ENCODE results near the gene FAM118A. TPM values are rescaled to one million over a fixed set of nuclear protein-coding genes. Genes with fewer than 3 reads are reported as not detected.

FAM118A gene
- polyA plus RNA-seq, 4 donors: 4.5 to 76.3 (median 24.7) TPM

DNA sequence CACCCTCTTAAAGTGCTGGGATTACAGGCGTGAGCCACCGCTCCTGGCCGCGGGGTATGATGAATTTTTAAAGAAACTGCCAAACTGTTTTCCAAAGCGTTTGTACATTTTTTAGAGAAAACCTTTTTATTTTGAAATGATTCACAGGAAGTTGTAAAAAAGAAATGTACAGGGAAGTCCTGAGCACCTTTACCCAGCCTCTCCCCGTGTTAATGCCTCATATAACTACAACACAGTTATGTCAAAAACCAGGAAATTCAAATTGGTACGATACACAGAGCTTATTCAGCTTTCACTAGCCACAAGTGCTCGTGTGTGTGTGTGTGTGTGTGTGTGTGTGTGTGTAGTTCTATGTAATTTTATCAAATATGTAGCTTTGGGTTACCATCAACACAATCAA is 7.0 kb upstream of the FAM118A start:
- H3K36me3 ChIP-seq (ENCODE audit: control insufficient read depth in 3 of 3, insufficient read depth in 2 of 3, low read depth in 1 of 3, low read length in 3 of 3): no peaks in the 10 kb centered on the region
- H3K27ac ChIP-seq (ENCODE audit: low read depth in 1 of 3, low read length in 2 of 3): no peak overlapping the region
- no peak for DNase-seq
- FAIRE-seq: no peak
- no peak overlapping the region for H3K4me3 ChIP-seq (ENCODE audit: low read depth in 1 of 3, low read length in 3 of 3)
- H3K4me1 ChIP-seq (ENCODE audit: control insufficient read depth in 3 of 3, insufficient read depth in 2 of 3, low read depth in 1 of 3, low read length in 2 of 3): peaks cover 0 to 23% (median 0%) of the 10 kb centered on the region in 3 donors
- WGBS, 3 donors: 46 to 59% (median 50%) methylated on average over 8 of the region's 8 CpGs
- no peaks in the 10 kb centered on the region for H3K27me3 ChIP-seq (ENCODE audit: control insufficient read depth in 3 of 3, insufficient read depth in 3 of 3, low read length in 3 of 3)
- H3K9me3 ChIP-seq (ENCODE audit: control insufficient read depth in 2 of 2, insufficient read depth in 1 of 2, low read depth in 1 of 2, low read length in 1 of 2): no peaks in the 10 kb centered on the region

GRCh38 chr22:45303181-45303580 is 6.6 kb upstream of the FAM118A start:
- H3K9me3 ChIP-seq (ENCODE audit: control insufficient read depth in 2 of 2, insufficient read depth in 1 of 2, low read depth in 1 of 2, low read length in 1 of 2): no peaks in the 10 kb centered on the region
- FAIRE-seq: no peak
- no peak overlapping the region for H3K4me3 ChIP-seq (ENCODE audit: low read depth in 1 of 3, low read length in 3 of 3)
- H3K27ac ChIP-seq (ENCODE audit: low read depth in 1 of 3, low read length in 2 of 3): no peak overlapping the region
- WGBS, 3 donors: 35 to 59% (median 38%) methylated on average over 7 of the region's 7 CpGs
- no peaks in the 10 kb centered on the region for H3K27me3 ChIP-seq (ENCODE audit: control insufficient read depth in 3 of 3, insufficient read depth in 3 of 3, low read length in 3 of 3)
- DNase-seq: no peak
- peaks cover 0 to 23% (median 0%) of the 10 kb centered on the region in 3 donors for H3K4me1 ChIP-seq (ENCODE audit: control insufficient read depth in 3 of 3, insufficient read depth in 2 of 3, low read depth in 1 of 3, low read length in 2 of 3)
- no peaks in the 10 kb centered on the region for H3K36me3 ChIP-seq (ENCODE audit: control insufficient read depth in 3 of 3, insufficient read depth in 2 of 3, low read depth in 1 of 3, low read length in 3 of 3)

GRCh38 chr22:45304971-45305370 is 4.8 kb upstream of the FAM118A start:
- FAIRE-seq (no peak), DNase-seq (no peak)
- Histone ChIP-seq H3K27me3 (ENCODE audit: control insufficient read depth in 3 of 3, insufficient read depth in 3 of 3, low read length in 3 of 3) (no peaks in the 10 kb centered on the region), H3K9me3 (ENCODE audit: control insufficient read depth in 2 of 2, insufficient read depth in 1 of 2, low read depth in 1 of 2, low read length in 1 of 2) (no peaks in the 10 kb centered on the region), H3K4me1 (ENCODE audit: control insufficient read depth in 3 of 3, insufficient read depth in 2 of 3, low read depth in 1 of 3, low read length in 2 of 3) (peaks cover 0 to 35% (median 0%) of the 10 kb centered on the region in 3 donors), H3K4me3 (ENCODE audit: low read depth in 1 of 3, low read length in 3 of 3) (no peak overlapping the region), H3K36me3 (ENCODE audit: control insufficient read depth in 3 of 3, insufficient read depth in 2 of 3, low read depth in 1 of 3, low read length in 3 of 3) (no peaks in the 10 kb centered on the region), H3K27ac (ENCODE audit: low read depth in 1 of 3, low read length in 2 of 3) (peak overlapping the region in 1 of 3 donors; percentile 62)
- 85 to 87% (median 85%) methylated on average over 6 of the region's 6 CpGs for WGBS, 3 donors

GRCh38 chr22:45305456-45306075 is 4.2 kb upstream of the FAM118A start:
- H3K27ac ChIP-seq (ENCODE audit: low read depth in 1 of 3, low read length in 2 of 3): peak overlapping the region in 1 of 3 donors; percentile 62
- no peaks in the 10 kb centered on the region for H3K36me3 ChIP-seq (ENCODE audit: control insufficient read depth in 3 of 3, insufficient read depth in 2 of 3, low read depth in 1 of 3, low read length in 3 of 3)
- WGBS, 3 donors: 56 to 72% (median 69%) methylated on average over 6 of the region's 6 CpGs
- H3K9me3 ChIP-seq (ENCODE audit: control insufficient read depth in 2 of 2, insufficient read depth in 1 of 2, low read depth in 1 of 2, low read length in 1 of 2): no peaks in the 10 kb centered on the region
- peak; percentile 75 to 87 for DNase-seq
- H3K27me3 ChIP-seq (ENCODE audit: control insufficient read depth in 3 of 3, insufficient read depth in 3 of 3, low read length in 3 of 3): no peaks in the 10 kb centered on the region
- H3K4me1 ChIP-seq (ENCODE audit: control insufficient read depth in 3 of 3, insufficient read depth in 2 of 3, low read depth in 1 of 3, low read length in 2 of 3): peaks cover 0 to 35% (median 0%) of the 10 kb centered on the region in 3 donors
- FAIRE-seq: no peak
- H3K4me3 ChIP-seq (ENCODE audit: low read depth in 1 of 3, low read length in 3 of 3): no peak overlapping the region

GRCh38 chr22:45306139-45306538 is 3.6 kb upstream of the FAM118A start:
- Histone ChIP-seq H3K27me3 (ENCODE audit: control insufficient read depth in 3 of 3, insufficient read depth in 3 of 3, low read length in 3 of 3) (no peaks in the 10 kb centered on the region), H3K4me3 (ENCODE audit: low read depth in 1 of 3, low read length in 3 of 3) (no peak overlapping the region), H3K9me3 (ENCODE audit: control insufficient read depth in 2 of 2, insufficient read depth in 1 of 2, low read depth in 1 of 2, low read length in 1 of 2) (no peaks in the 10 kb centered on the region), H3K36me3 (ENCODE audit: control insufficient read depth in 3 of 3, insufficient read depth in 2 of 3, low read depth in 1 of 3, low read length in 3 of 3) (no peaks in the 10 kb centered on the region), H3K4me1 (ENCODE audit: control insufficient read depth in 3 of 3, insufficient read depth in 2 of 3, low read depth in 1 of 3, low read length in 2 of 3) (peaks cover 0 to 35% (median 2%) of the 10 kb centered on the region in 3 donors), H3K27ac (ENCODE audit: low read depth in 1 of 3, low read length in 2 of 3) (peak overlapping the region in 1 of 3 donors; percentile 62)
- DNase-seq (no peak), FAIRE-seq (no peak)
- WGBS, 3 donors: 92 to 95% (median 93%) methylated on average over 9 of the region's 9 CpGs

- peak; percentile 52 to 59 for DNase-seq
- FAIRE-seq: no peak
- no peaks in the 10 kb centered on the region for H3K27me3 ChIP-seq (ENCODE audit: control insufficient read depth in 3 of 3, insufficient read depth in 3 of 3, low read length in 3 of 3)
- H3K27ac ChIP-seq (ENCODE audit: low read depth in 1 of 3, low read length in 2 of 3): peak overlapping the region in 2 of 3 donors; percentile 87 to 93
- H3K36me3 ChIP-seq (ENCODE audit: control insufficient read depth in 3 of 3, insufficient read depth in 2 of 3, low read depth in 1 of 3, low read length in 3 of 3): peaks cover 0 to 11% (median 0%) of the 10 kb centered on the region in 3 donors
- H3K4me1 ChIP-seq (ENCODE audit: control insufficient read depth in 3 of 3, insufficient read depth in 2 of 3, low read depth in 1 of 3, low read length in 2 of 3): peaks cover 0 to 38% (median 6%) of the 10 kb centered on the region in 3 donors
- H3K9me3 ChIP-seq (ENCODE audit: control insufficient read depth in 2 of 2, insufficient read depth in 1 of 2, low read depth in 1 of 2, low read length in 1 of 2): no peaks in the 10 kb centered on the region
- WGBS, 3 donors: 85 to 89% (median 85%) methylated on average over 6 of the region's 6 CpGs
- peak overlapping the region in 1 of 3 donors; percentile 54 for H3K4me3 ChIP-seq (ENCODE audit: low read depth in 1 of 3, low read length in 3 of 3)
Observed at GRCh38 chr22:45308391-45308956, 1.3 kb upstream of the FAM118A start.

GRCh38 chr22:45308957-45309421 is 745 bp upstream of the FAM118A start:
- Histone ChIP-seq H3K9me3 (ENCODE audit: control insufficient read depth in 2 of 2, insufficient read depth in 1 of 2, low read depth in 1 of 2, low read length in 1 of 2) (no peaks in the 10 kb centered on the region), H3K4me1 (ENCODE audit: control insufficient read depth in 3 of 3, insufficient read depth in 2 of 3, low read depth in 1 of 3, low read length in 2 of 3) (peaks cover 0 to 43% (median 6%) of the 10 kb centered on the region in 3 donors), H3K27ac (ENCODE audit: low read depth in 1 of 3, low read length in 2 of 3) (peak overlapping the region; percentile 17 to 93 (median 87)), H3K27me3 (ENCODE audit: control insufficient read depth in 3 of 3, insufficient read depth in 3 of 3, low read length in 3 of 3) (no peaks in the 10 kb centered on the region), H3K4me3 (ENCODE audit: low read depth in 1 of 3, low read length in 3 of 3) (peak overlapping the region; percentile 9 to 54 (median 9)), H3K36me3 (ENCODE audit: control insufficient read depth in 3 of 3, insufficient read depth in 2 of 3, low read depth in 1 of 3, low read length in 3 of 3) (peaks cover 0 to 11% (median 0%) of the 10 kb centered on the region in 3 donors)
- DNase-seq (no peak), FAIRE-seq (no peak)
- 49 to 59% (median 58%) methylated on average over 25 of the region's 25 CpGs for WGBS, 3 donors

DNA sequence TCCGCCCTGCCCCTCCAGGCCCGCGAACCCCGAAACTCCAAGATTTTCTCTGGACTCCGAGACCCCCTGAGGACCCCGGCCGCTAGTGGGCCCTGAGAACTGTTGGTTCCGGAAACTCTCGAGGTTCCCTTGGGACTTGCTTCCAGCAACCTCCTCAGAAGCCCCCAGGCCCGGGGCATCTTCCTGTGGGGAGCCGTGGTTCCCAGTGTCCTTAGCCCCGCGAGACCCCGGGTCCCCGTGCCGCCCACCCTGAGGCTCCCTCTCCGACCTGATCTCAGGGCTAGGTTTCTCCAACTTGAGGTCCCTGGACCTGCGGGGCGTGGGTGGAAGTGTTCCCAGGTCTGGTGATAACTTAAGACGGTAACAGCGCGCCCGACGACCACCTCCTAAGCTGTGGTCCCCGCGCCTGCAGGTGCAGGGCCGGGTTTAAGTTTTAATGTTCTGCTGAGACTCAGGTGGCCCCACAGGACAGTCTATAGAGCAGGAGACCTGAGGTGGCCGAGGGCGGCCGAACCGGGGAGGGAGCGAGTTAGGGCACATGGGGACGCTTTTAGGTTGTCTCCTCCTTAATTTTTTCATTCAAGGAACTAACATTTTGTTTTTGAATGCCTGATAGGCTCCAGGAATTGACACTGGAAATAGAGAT is 720 bp downstream of the FAM118A start:
- FAIRE-seq: no peak
- WGBS, 3 donors: 3 to 5% (median 4%) methylated on average over 32 to 33 of the region's 33 CpGs
- no peaks in the 10 kb centered on the region for H3K27me3 ChIP-seq (ENCODE audit: control insufficient read depth in 3 of 3, insufficient read depth in 3 of 3, low read length in 3 of 3)
- peaks cover 0 to 45% (median 6%) of the 10 kb centered on the region in 3 donors for H3K4me1 ChIP-seq (ENCODE audit: control insufficient read depth in 3 of 3, insufficient read depth in 2 of 3, low read depth in 1 of 3, low read length in 2 of 3)
- H3K4me3 ChIP-seq (ENCODE audit: low read depth in 1 of 3, low read length in 3 of 3): peak overlapping the region; percentile 72 to 92 (median 86)
- H3K36me3 ChIP-seq (ENCODE audit: control insufficient read depth in 3 of 3, insufficient read depth in 2 of 3, low read depth in 1 of 3, low read length in 3 of 3): peaks cover 0 to 11% (median 0%) of the 10 kb centered on the region in 3 donors
- H3K27ac ChIP-seq (ENCODE audit: low read depth in 1 of 3, low read length in 2 of 3): peak overlapping the region in 2 of 3 donors; percentile 64 to 85
- peak in 1 of 2 donors; percentile 52 for DNase-seq
- no peaks in the 10 kb centered on the region for H3K9me3 ChIP-seq (ENCODE audit: control insufficient read depth in 2 of 2, insufficient read depth in 1 of 2, low read depth in 1 of 2, low read length in 1 of 2)

All from small intestine (tissue), 7 donors.